ENCODE measurements around the gene C2CD2. TPM values are rescaled to one million over a fixed set of nuclear protein-coding genes. Genes with fewer than 3 reads are reported as not detected.
"Not testable (repeated sequence)": the region's sequence is repeated elsewhere in the genome, so short reads cannot be mapped to it uniquely, and the experiment has no call there.

C2CD2 gene
- total and polyA plus RNA-seq, 10 of the 15 experiments (the other 5 are each of a cell fraction or from before 2014, with no cell fraction given): 2.2 to 30.9 (median 9.9) TPM

DNA sequence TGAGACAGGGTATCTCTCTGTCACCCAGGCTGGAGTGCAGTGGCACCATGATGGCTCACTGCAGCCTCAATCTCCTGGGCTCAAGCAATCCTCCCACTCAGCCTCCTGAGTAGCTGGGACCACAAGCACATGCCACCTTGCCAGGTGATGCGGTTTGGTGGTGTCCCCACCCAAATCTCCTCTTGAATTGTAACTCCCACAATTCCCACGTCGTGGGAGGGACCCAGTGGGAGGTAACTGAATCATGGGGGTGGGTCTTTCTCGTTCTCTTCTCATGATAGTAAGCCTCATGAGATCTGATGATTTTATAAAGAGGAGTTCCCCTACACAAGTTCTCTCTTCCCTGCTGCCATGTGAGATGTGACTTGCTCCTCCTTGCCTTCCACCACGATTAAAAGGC lies 40.8 kb upstream of the C2CD2 start:
- 0 out of 2 replicates have a peak, but pooled peaks have one; percentile 19 for TF ChIP-seq POLR2AphosphoS5 (IDR thresholded peaks at IDR 0.05; ENCODE audit: low read length)
- SMC1A ChIA-PET (ENCODE audit: uncharacterized antibody, unreplicated experiment); H3K4me2 ChIP-seq (ENCODE audit: control insufficient read depth, insufficient read depth); RAD21 ChIA-PET (ENCODE audit: unreplicated experiment); H3K4me1 ChIP-seq (ENCODE audit: control insufficient read depth, insufficient read depth, low read length); intact Hi-C loops (cut with micrococcal nuclease; ENCODE audit: unreplicated experiment); DNase-seq (ENCODE audit: low read depth, low spot score); BruUV-seq (replicated peaks); H3K27me3 ChIP-seq (replicated peaks in 1 of 2; ENCODE audit: control insufficient read depth in 2 of 2, insufficient read depth in 2 of 2, low read length in 1 of 2); FAIRE-seq; H2AFZ ChIP-seq (ENCODE audit: control insufficient read depth, low read depth, low read length); H3K9ac ChIP-seq (ENCODE audit: control insufficient read depth, insufficient read depth, low read length); H3K27ac ChIP-seq (ENCODE audit: control insufficient read depth, insufficient read depth); H4K20me1 ChIP-seq (ENCODE audit: control insufficient read depth, insufficient read depth); ATAC-seq; H3K4me3 ChIP-seq; in situ Hi-C loops (cut with MboI); CTCF ChIA-PET; H3K79me2 ChIP-seq (ENCODE audit: control insufficient read depth, insufficient read depth, low read length); POLR2A ChIA-PET: not testable (repeated sequence)
- peaks cover 14% of the 10 kb centered on the region; the same call in 2 of the 3 replicates for H3K9me3 ChIP-seq (replicated peaks; ENCODE audit: control insufficient read depth, insufficient read depth, low read length)
- H3K36me3 ChIP-seq (ENCODE audit: control insufficient read depth in 2 of 2, insufficient read depth in 2 of 2, low read length in 1 of 2): peaks cover 9 to 44% of the 10 kb centered on the region in 2 experiments
- 72% methylated on average over 5 of the region's 5 CpGs for WGBS (ENCODE audit: insufficient coverage, insufficient replicate concordance, low lambda C conversion rate, missing lambda C conversion rate)

DNA sequence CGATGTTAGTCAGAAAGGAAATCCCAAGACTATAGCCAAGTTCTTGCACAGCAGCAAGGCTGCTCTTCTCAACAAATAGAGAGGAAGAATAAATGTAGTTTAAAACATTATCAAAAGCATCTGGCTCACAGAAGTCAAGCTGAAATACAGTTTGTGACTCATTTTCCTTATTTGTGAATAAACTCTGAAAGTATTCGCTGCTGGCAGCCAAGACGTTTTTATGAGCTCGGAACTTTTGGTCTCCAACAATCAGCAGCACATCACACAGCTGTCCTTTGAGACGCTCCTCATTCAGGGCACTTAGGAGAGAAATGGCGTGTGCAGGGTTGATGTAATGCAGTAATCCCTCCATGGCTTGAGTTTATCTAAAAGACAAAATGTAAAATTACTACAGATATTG lies 39.9 kb upstream of the C2CD2 start:
- intact Hi-C loops (cut with micrococcal nuclease; ENCODE audit: unreplicated experiment): no loop called here
- ATAC-seq (no peak), DNase-seq (ENCODE audit: low read depth, low spot score) (no peak), FAIRE-seq (no peak)
- Histone ChIP-seq H3K27ac (ENCODE audit: control insufficient read depth, insufficient read depth) (no peak overlapping the region), H3K79me2 (ENCODE audit: control insufficient read depth, insufficient read depth, low read length) (no peaks in the 10 kb centered on the region; the same call in none of the 2 replicates), H3K27me3 (replicated peaks in 1 of 2; ENCODE audit: control insufficient read depth in 2 of 2, insufficient read depth in 2 of 2, low read length in 1 of 2) (no peaks in the 10 kb centered on the region), H3K4me2 (ENCODE audit: control insufficient read depth, insufficient read depth) (no peak overlapping the region), H3K9me3 (replicated peaks; ENCODE audit: control insufficient read depth, insufficient read depth, low read length) (peaks cover 14% of the 10 kb centered on the region; the same call in 2 of the 3 replicates), H4K20me1 (ENCODE audit: control insufficient read depth, insufficient read depth) (no peaks in the 10 kb centered on the region), H2AFZ (ENCODE audit: control insufficient read depth, low read depth, low read length) (no peak overlapping the region), H3K9ac (ENCODE audit: control insufficient read depth, insufficient read depth, low read length) (no peak overlapping the region), H3K4me3 (no peak overlapping the region), H3K4me1 (ENCODE audit: control insufficient read depth, insufficient read depth, low read length) (no peaks in the 10 kb centered on the region), H3K36me3 (ENCODE audit: control insufficient read depth in 2 of 2, insufficient read depth in 2 of 2, low read length in 1 of 2) (peaks cover 9 to 44% of the 10 kb centered on the region in 2 experiments)
- in situ Hi-C loops (cut with MboI): no loop called here
- BruUV-seq (replicated peaks): no TSS peak
- POLR2A ChIA-PET: no interaction called here
- 34% methylated on average over 6 of the region's 6 CpGs for WGBS (ENCODE audit: insufficient coverage, insufficient replicate concordance, low lambda C conversion rate, missing lambda C conversion rate)
- CTCF ChIA-PET: no interaction called here
- SMC1A ChIA-PET (ENCODE audit: uncharacterized antibody, unreplicated experiment): interaction anchor here (1.2 kb wide), 1 partner anchor 12 kb away, joined by 5 read pairs; no protein-coding TSS in a partner anchor
- RAD21 ChIA-PET (ENCODE audit: unreplicated experiment): no interaction called here
- TF ChIP-seq MTA3 (IDR thresholded peaks at IDR 0.05; ENCODE audit: borderline replicate concordance, low read length) (no peak), ESRRA (IDR thresholded peaks at IDR 0.05; ENCODE audit: low read length) (no peak), PRDM15 (CRISPR knock-in tag; IDR thresholded peaks at IDR 0.05) (no peak), SIN3A (IDR thresholded peaks at IDR 0.05; ENCODE audit: low read depth, low read length) (no peak), ZNF24 (IDR thresholded peaks at IDR 0.05) (no peak), SIX5 (IDR thresholded peaks at IDR 0.05; ENCODE audit: low read depth, low read length, severe bottlenecking) (no peak)
- TF ChIP-seq, protein P1, sequence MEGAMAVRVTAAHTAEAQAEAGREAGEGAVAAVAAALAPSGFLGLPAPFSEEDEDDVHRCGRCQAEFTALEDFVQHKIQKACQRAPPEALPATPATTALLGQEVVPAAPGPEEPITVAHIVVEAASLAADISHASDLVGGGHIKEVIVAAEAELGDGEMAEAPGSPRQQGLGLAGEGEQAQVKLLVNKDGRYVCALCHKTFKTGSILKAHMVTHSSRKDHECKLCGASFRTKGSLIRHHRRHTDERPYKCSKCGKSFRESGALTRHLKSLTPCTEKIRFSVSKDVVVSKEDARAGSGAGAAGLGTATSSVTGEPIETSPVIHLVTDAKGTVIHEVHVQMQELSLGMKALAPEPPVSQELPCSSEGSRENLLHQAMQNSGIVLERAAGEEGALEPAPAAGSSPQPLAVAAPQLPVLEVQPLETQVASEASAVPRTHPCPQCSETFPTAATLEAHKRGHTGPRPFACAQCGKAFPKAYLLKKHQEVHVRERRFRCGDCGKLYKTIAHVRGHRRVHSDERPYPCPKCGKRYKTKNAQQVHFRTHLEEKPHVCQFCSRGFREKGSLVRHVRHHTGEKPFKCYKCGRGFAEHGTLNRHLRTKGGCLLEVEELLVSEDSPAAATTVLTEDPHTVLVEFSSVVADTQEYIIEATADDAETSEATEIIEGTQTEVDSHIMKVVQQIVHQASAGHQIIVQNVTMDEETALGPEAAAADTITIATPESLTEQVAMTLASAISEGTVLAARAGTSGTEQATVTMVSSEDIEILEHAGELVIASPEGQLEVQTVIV (IDR thresholded peaks at IDR 0.05; ENCODE audit: borderline replicate concordance, partially characterized antibody): no peak

Data from GM12878 (cell line).